NT2/D1 (cell line): Measurements from ENCODE around the gene KSR1.
"Not testable (repeated sequence)": the region's sequence is repeated elsewhere in the genome, so short reads cannot be mapped to it uniquely, and the experiment has no call there.

Experiments
- DNase-seq: peaks from one replicate; pipeline ENCODE4 v3.0.0-alpha.2; 2011; ENCODE audit warnings: low read depth, low spot score
- H3K27me3 ChIP-seq: 2 replicates; pipeline ENCODE4 v1.6.0; 2011; ENCODE audit warnings: mild to moderate bottlenecking; ENCODE audit not compliant: insufficient read length, insufficient read depth
- H3K36me3 ChIP-seq: 2 replicates; pipeline ENCODE4 v1.6.1; 2011; ENCODE audit warnings: mild to moderate bottlenecking, low read length, mixed read lengths; ENCODE audit not compliant: insufficient read depth, insufficient read length
- H3K4me1 ChIP-seq: 2 replicates; pipeline ENCODE4 v1.5.1; 2011; ENCODE audit not compliant: insufficient read depth, insufficient read length
- H3K4me3 ChIP-seq: 2 replicates; pipeline ENCODE4 v1.5.1; 2011; ENCODE audit warnings: low read depth; ENCODE audit not compliant: insufficient read length
- H3K9ac ChIP-seq: 2 replicates; pipeline ENCODE4 v1.6.0; 2011; ENCODE audit warnings: low read depth; ENCODE audit not compliant: insufficient read length
- H3K9me3 ChIP-seq: 2 replicates; pipeline ENCODE4 v1.5.1; 2011; ENCODE audit warnings: mild to moderate bottlenecking, low read length; ENCODE audit not compliant: insufficient read depth
- SUZ12 ChIP-seq: IDR thresholded peaks from 2 replicates; pipeline ENCODE4 v1.6.1; 2011; ENCODE audit not compliant: insufficient read length, insufficient read depth; ENCODE audit errors: extremely low read depth
- YY1 ChIP-seq: IDR thresholded peaks from 2 replicates; pipeline ENCODE4 v1.6.1; 2011; ENCODE audit not compliant: insufficient read length, insufficient read depth
- ZNF274 ChIP-seq: IDR thresholded peaks from 2 replicates; pipeline ENCODE4 v1.6.1; 2011; ENCODE audit warnings: mild to moderate bottlenecking, low read depth, low read length

Gene KSR1

GRCh38 chr17:27621942-27622559, 165.8 kb downstream of the KSR1 start:
- H3K9me3 ChIP-seq = peaks cover 6% of the 10 kb centered on the region; the same call in 1 of the 2 replicates
- no peak overlapping the region for H3K9ac ChIP-seq
- no peaks in the 10 kb centered on the region for H3K4me1 ChIP-seq
- no peaks in the 10 kb centered on the region for H3K27me3 ChIP-seq
- H3K36me3 ChIP-seq = peaks cover 82% of the 10 kb centered on the region
- no peak overlapping the region for H3K4me3 ChIP-seq
- DNase-seq = no peak
- no peak for TF ChIP-seq SUZ12
- no peak for TF ChIP-seq ZNF274
- TF ChIP-seq YY1 = no peak

- Histone ChIP-seq H3K36me3 (peaks cover 78% of the 10 kb centered on the region), H3K4me1 (no peaks in the 10 kb centered on the region), H3K9ac (no peak overlapping the region), H3K27me3 (no peaks in the 10 kb centered on the region), H3K9me3 (peaks cover 6% of the 10 kb centered on the region; the same call in 1 of the 2 replicates), H3K4me3 (no peak overlapping the region)
- TF ChIP-seq ZNF274 = no peak
- TF ChIP-seq YY1 = no peak
- no peak for TF ChIP-seq SUZ12
- DNase-seq = no peak
Observed at GRCh38 chr17:27622986-27623385, 166.7 kb downstream of the KSR1 start.

- Histone ChIP-seq H3K27me3 (no peaks in the 10 kb centered on the region), H3K4me1 (no peaks in the 10 kb centered on the region), H3K9me3 (peaks cover 6% of the 10 kb centered on the region; the same call in 1 of the 2 replicates), H3K4me3 (no peak overlapping the region), H3K36me3 (peaks cover 71% of the 10 kb centered on the region), H3K9ac (no peak overlapping the region)
- TF ChIP-seq YY1 = no peak
- TF ChIP-seq ZNF274 = no peak
- no peak for TF ChIP-seq SUZ12
- no peak for DNase-seq
Observed at GRCh38 chr17:27623614-27624013, 167.4 kb downstream of the KSR1 start.

- Histone ChIP-seq H3K36me3 (peaks cover 70% of the 10 kb centered on the region), H3K4me3 (no peak overlapping the region), H3K27me3 (no peaks in the 10 kb centered on the region), H3K4me1 (no peaks in the 10 kb centered on the region), H3K9ac (no peak overlapping the region), H3K9me3 (peaks cover 6% of the 10 kb centered on the region; the same call in 1 of the 2 replicates)
- no peak for TF ChIP-seq SUZ12
- TF ChIP-seq ZNF274 = no peak
- TF ChIP-seq YY1 = no peak
- no peak for DNase-seq
Observed at GRCh38 chr17:27624539-27624938, 168.3 kb downstream of the KSR1 start.

DNA sequence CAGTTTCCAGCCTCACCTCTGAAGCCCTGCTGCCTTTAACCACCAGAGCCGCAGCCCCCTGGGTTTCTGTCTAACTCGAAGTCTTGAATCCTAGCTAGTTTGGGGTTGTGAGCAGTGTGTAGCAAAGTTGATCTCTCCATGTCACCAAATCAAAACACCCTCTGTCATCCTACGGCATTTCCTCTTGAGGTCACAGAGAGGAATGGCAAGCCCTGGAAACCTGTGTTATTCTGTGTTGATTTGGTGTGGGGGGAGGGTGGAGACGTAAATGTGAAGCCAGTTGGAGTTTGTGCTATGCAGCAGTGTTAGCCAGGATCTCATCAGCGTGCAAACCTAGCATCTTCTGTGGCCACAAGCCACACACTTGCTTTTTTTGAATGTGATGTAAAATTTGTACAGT, 169.6 kb downstream of the KSR1 start:
- peaks cover 6% of the 10 kb centered on the region; the same call in 1 of the 2 replicates for H3K9me3 ChIP-seq
- DNase-seq = no peak
- H3K27me3 ChIP-seq = no peaks in the 10 kb centered on the region
- no peaks in the 10 kb centered on the region for H3K4me1 ChIP-seq
- H3K36me3 ChIP-seq = peaks cover 62% of the 10 kb centered on the region
- H3K9ac ChIP-seq = no peak overlapping the region
- no peak overlapping the region for H3K4me3 ChIP-seq
- TF ChIP-seq SUZ12 (no peak), YY1 (no peak), ZNF274 (no peak)

DNA sequence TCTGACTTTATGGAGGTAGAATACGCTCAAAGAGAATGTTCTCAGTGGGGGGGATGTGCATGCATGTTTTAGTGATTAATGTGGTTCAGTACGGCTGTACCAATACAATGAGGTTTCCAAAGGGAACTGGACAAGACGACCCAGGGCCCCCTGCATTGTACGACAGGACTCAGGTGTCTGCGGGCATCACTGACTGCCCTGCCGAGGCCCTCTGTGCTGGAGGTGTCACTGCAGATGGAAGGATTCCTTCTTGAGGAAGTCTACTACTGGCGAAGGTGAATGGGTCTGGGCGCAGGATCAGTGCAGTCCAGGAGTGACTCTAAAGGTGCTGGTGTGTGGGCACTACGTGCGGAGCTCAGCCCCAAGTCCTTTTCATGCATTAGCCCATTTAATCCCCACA, 171.3 kb downstream of the KSR1 start:
- H3K4me3 ChIP-seq = no peak overlapping the region
- no peaks in the 10 kb centered on the region for H3K27me3 ChIP-seq
- peaks cover 6% of the 10 kb centered on the region; the same call in 1 of the 2 replicates for H3K9me3 ChIP-seq
- H3K9ac ChIP-seq = no peak overlapping the region
- TF ChIP-seq ZNF274 (no peak), YY1 (no peak), SUZ12 (no peak)
- no peak for DNase-seq
- peaks cover 45% of the 10 kb centered on the region for H3K36me3 ChIP-seq
- H3K4me1 ChIP-seq = peaks cover 2% of the 10 kb centered on the region

DNA sequence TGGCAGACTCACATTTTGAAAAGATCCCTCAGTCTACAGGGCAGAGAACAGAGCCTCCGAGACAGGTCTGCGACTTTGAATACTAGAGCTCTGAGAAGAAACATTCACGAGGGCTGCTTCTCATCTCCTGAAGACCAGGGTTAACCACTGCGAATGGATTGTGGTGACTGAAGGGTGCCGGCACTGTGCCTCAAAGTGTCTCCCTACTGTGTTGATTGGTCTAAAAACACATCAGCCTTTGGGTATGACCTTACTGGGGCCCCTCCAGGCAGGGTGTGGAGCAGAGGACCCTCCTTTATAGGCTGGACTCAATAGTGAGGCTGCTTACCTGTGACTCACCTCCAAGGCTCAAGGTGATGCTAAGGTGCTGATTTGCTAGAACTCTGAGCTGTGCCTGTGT, 172.1 kb downstream of the KSR1 start:
- Histone ChIP-seq H3K36me3 (peaks cover 36% of the 10 kb centered on the region), H3K9me3 (peaks cover 6% of the 10 kb centered on the region; the same call in 1 of the 2 replicates), H3K9ac (no peak overlapping the region), H3K4me3 (no peak overlapping the region), H3K27me3 (no peaks in the 10 kb centered on the region), H3K4me1 (peaks cover 2% of the 10 kb centered on the region)
- TF ChIP-seq YY1 (no peak), SUZ12 (no peak), ZNF274 (no peak)
- no peak for DNase-seq

GRCh38 chr17:27629260-27629659, 173.0 kb downstream of the KSR1 start:
- not testable (repeated sequence) for H3K27me3 ChIP-seq, H3K9me3 ChIP-seq, H3K9ac ChIP-seq, DNase-seq, H3K4me1 ChIP-seq, H3K4me3 ChIP-seq
- H3K36me3 ChIP-seq = peaks cover 28% of the 10 kb centered on the region
